Vagina (tissue), 2 donors: ENCODE data around the gene NEU2. TPM values are rescaled to one million over a fixed set of nuclear protein-coding genes. Genes with fewer than 3 reads are reported as not detected.

ENCODE experiments used
- DNase-seq, 2 donors: peaks; one replicate each; pipeline ENCODE4 v3.0.0-alpha.2; 2017; ENCODE audit errors: extremely low spot score in 2 of 2
- H3K27ac ChIP-seq: fragments of 200-600 bp; sonication (generic); one replicate; pipeline ENCODE4 v1.5.1; 2019
- H3K27me3 ChIP-seq: fragments of 200-600 bp; sonication (generic); one replicate; pipeline ENCODE4 v1.5.1; 2019
- H3K36me3 ChIP-seq, 2 donors: fragments of 200-600 bp; sonication (generic); one replicate each; pipeline ENCODE4 v1.5.1; 2017 to 2019
- H3K4me1 ChIP-seq: fragments of 200-600 bp; sonication (generic); one replicate; pipeline ENCODE4 v1.5.1; 2019
- H3K4me3 ChIP-seq, 2 donors: fragments of 200-600 bp; sonication (generic); 1 replicate in 1 of 2; 2 replicates in 1 of 2; pipeline ENCODE4 v1.5.1; 2016 to 2019
- H3K9me3 ChIP-seq: fragments of 200-600 bp; sonication (generic); one replicate; pipeline ENCODE4 v1.5.1; 2019
- CTCF ChIP-seq, 3 experiments: fragments of 450-650 bp in 2 of 3; fragments of 200-600 bp in 1 of 3; sonication (generic) in 1 of 3; IDR thresholded peaks; one replicate each; pipeline ENCODE4 v1.5.1; 2017 to 2019; ENCODE audit warnings: antibody characterized with exemption in 3 of 3, mild to moderate bottlenecking in 2 of 3, moderate library complexity in 2 of 3
- POLR2A ChIP-seq, 2 donors: fragments of 450-650 bp; IDR thresholded peaks; one replicate each; pipeline ENCODE4 v1.6.1; 2017; ENCODE audit warnings: antibody characterized with exemption in 2 of 2, mild to moderate bottlenecking in 2 of 2, moderate library complexity in 2 of 2
- POLR2AphosphoS5 ChIP-seq, 2 donors: sonication (generic); formaldehyde crosslinking; IDR thresholded peaks; one replicate each; pipeline ENCODE4 v1.9.0; 2017; ENCODE audit warnings: antibody characterized with exemption in 2 of 2, mild to moderate bottlenecking in 2 of 2, low read depth in 1 of 2; ENCODE audit not compliant: insufficient read depth in 1 of 2
- intact Hi-C: fragments of 100-400 bp; cut with DNase I; formaldehyde crosslinking; loops from one replicate; pipeline ENCODE4 v1.15.1; 2023
- total RNA-seq: library from RNA; depleted of rRNA; stranded (reverse); fragments of >200 nt; gene quantifications from one replicate; pipeline ENCODE4 v1.2.3, GENCODE V29; 2016

The NEU2 gene
- total RNA-seq, 1 donor from 2014 or later, result not detected

GRCh38 chr2:233010569-233011267, 21.8 kb upstream of the NEU2 start:
- Histone ChIP-seq H3K9me3 (no peaks in the 10 kb centered on the region), H3K27me3 (no peaks in the 10 kb centered on the region), H3K27ac (no peak overlapping the region), H3K4me3 (no peak overlapping the region), H3K36me3 (no peaks in the 10 kb centered on the region), H3K4me1 (no peaks in the 10 kb centered on the region)
- intact Hi-C loops, result no loop called here
- DNase-seq, result peak in 1 of 2 donors; percentile 29
- TF ChIP-seq POLR2AphosphoS5 (IDR thresholded peaks at IDR 0.05; ENCODE audit: insufficient read depth in 1 of 2, low read depth in 1 of 2), result no peak
- TF ChIP-seq POLR2A (IDR thresholded peaks at IDR 0.05), result no peak
- no peak for TF ChIP-seq CTCF (IDR thresholded peaks at IDR 0.05)

GRCh38 chr2:233011268-233011650, 21.2 kb upstream of the NEU2 start:
- intact Hi-C loops, result no loop called here
- H3K4me1 ChIP-seq, result no peaks in the 10 kb centered on the region
- H3K36me3 ChIP-seq, result no peaks in the 10 kb centered on the region
- peak; percentile 37 to 52 for DNase-seq
- no peaks in the 10 kb centered on the region for H3K27me3 ChIP-seq
- H3K9me3 ChIP-seq, result no peaks in the 10 kb centered on the region
- TF ChIP-seq POLR2AphosphoS5 (IDR thresholded peaks at IDR 0.05; ENCODE audit: insufficient read depth in 1 of 2, low read depth in 1 of 2), result no peak
- no peak for TF ChIP-seq CTCF (IDR thresholded peaks at IDR 0.05)
- TF ChIP-seq POLR2A (IDR thresholded peaks at IDR 0.05), result no peak
- no peak overlapping the region for H3K27ac ChIP-seq
- H3K4me3 ChIP-seq, result no peak overlapping the region

GRCh38 chr2:233011702-233012131, 20.8 kb upstream of the NEU2 start:
- Histone ChIP-seq H3K36me3 (no peaks in the 10 kb centered on the region), H3K9me3 (no peaks in the 10 kb centered on the region), H3K27ac (no peak overlapping the region), H3K27me3 (no peaks in the 10 kb centered on the region), H3K4me1 (no peaks in the 10 kb centered on the region), H3K4me3 (no peak overlapping the region)
- DNase-seq, result peak; percentile 42 to 72
- TF ChIP-seq POLR2AphosphoS5 (IDR thresholded peaks at IDR 0.05; ENCODE audit: insufficient read depth in 1 of 2, low read depth in 1 of 2) (no peak), POLR2A (IDR thresholded peaks at IDR 0.05) (no peak), CTCF (IDR thresholded peaks at IDR 0.05) (no peak)
- intact Hi-C loops, result no loop called here

- Histone ChIP-seq H3K9me3 (no peaks in the 10 kb centered on the region), H3K4me1 (no peaks in the 10 kb centered on the region), H3K27me3 (no peaks in the 10 kb centered on the region), H3K27ac (no peak overlapping the region), H3K36me3 (no peaks in the 10 kb centered on the region), H3K4me3 (no peak overlapping the region)
- peak; percentile 40 to 65 for DNase-seq
- TF ChIP-seq POLR2A (IDR thresholded peaks at IDR 0.05), result no peak
- no peak for TF ChIP-seq POLR2AphosphoS5 (IDR thresholded peaks at IDR 0.05; ENCODE audit: insufficient read depth in 1 of 2, low read depth in 1 of 2)
- TF ChIP-seq CTCF (IDR thresholded peaks at IDR 0.05), result no peak
- intact Hi-C loops, result no loop called here
These were observed 20.0 kb upstream of the NEU2 start for GRCh38 chr2:233012301-233012971.

GRCh38 chr2:233013027-233013461, 19.4 kb upstream of the NEU2 start, which contains the start of gene NGEF:
TSS of gene NGEF (minus strand) at chr2:233013256. CDS start at chr2:232974890, 38,366 bp downstream.
- H3K27me3 ChIP-seq, result no peaks in the 10 kb centered on the region
- H3K36me3 ChIP-seq, result no peaks in the 10 kb centered on the region
- H3K9me3 ChIP-seq, result no peaks in the 10 kb centered on the region
- intact Hi-C loops, result no loop called here
- no peak within 1 kb of the TSS for H3K4me3 ChIP-seq
- no peak for TF ChIP-seq POLR2A (IDR thresholded peaks at IDR 0.05)
- no peak for TF ChIP-seq CTCF (IDR thresholded peaks at IDR 0.05)
- no peak for TF ChIP-seq POLR2AphosphoS5 (IDR thresholded peaks at IDR 0.05; ENCODE audit: insufficient read depth in 1 of 2, low read depth in 1 of 2)
- H3K27ac ChIP-seq, result no peak within 1 kb of the TSS
- no peaks in the 10 kb centered on the region for H3K4me1 ChIP-seq
- DNase-seq, result peak; percentile 79 to 95
